ENCODE data around the gene HES6. TPM values are rescaled to one million over a fixed set of nuclear protein-coding genes. Genes with fewer than 3 reads are reported as not detected.
A peak's percentile ranks its signal among the peaks of the same experiment; 100 is the strongest.

The HES6 gene
- total RNA-seq, 1 donor from 2014 or later: 5.0 TPM

GRCh38 chr2:238241970-238242369 is 2.1 kb upstream of the HES6 start:
- Mint-ChIP-seq H3K9me3 (ENCODE audit: unreplicated experiment) (no peaks in the 10 kb centered on the region), H3K36me3 (ENCODE audit: low read depth, unreplicated experiment) (peaks cover 14% of the 10 kb centered on the region), H3K4me3 (ENCODE audit: unreplicated experiment) (no peak overlapping the region), H3K27me3 (ENCODE audit: unreplicated experiment) (peaks cover 22% of the 10 kb centered on the region), H3K27ac (ENCODE audit: unreplicated experiment) (peak overlapping the region; percentile 14), H3K4me1 (ENCODE audit: unreplicated experiment) (peaks cover 11% of the 10 kb centered on the region)
- TF ChIP-seq CTCF (IDR thresholded peaks at IDR 0.05; ENCODE audit: unreplicated experiment): no peak
- DNase-seq (ENCODE audit: low spot score): no peak

GRCh38 chr2:238240757-238241711 is 1.2 kb upstream of the HES6 start:
- H3K36me3 Mint-ChIP-seq (ENCODE audit: low read depth, unreplicated experiment): peaks cover 12% of the 10 kb centered on the region
- TF ChIP-seq CTCF (IDR thresholded peaks at IDR 0.05; ENCODE audit: unreplicated experiment): no peak
- no peaks in the 10 kb centered on the region for H3K9me3 Mint-ChIP-seq (ENCODE audit: unreplicated experiment)
- peaks cover 11% of the 10 kb centered on the region for H3K4me1 Mint-ChIP-seq (ENCODE audit: unreplicated experiment)
- peaks cover 24% of the 10 kb centered on the region for H3K27me3 Mint-ChIP-seq (ENCODE audit: unreplicated experiment)
- peak; percentile 52 for DNase-seq (ENCODE audit: low spot score)
- no peak overlapping the region for H3K27ac Mint-ChIP-seq (ENCODE audit: unreplicated experiment)
- H3K4me3 Mint-ChIP-seq (ENCODE audit: unreplicated experiment): no peak overlapping the region

GRCh38 chr2:238239543-238239862 is 335 bp downstream of the HES6 start:
- TF ChIP-seq CTCF (IDR thresholded peaks at IDR 0.05; ENCODE audit: unreplicated experiment): no peak
- H3K36me3 Mint-ChIP-seq (ENCODE audit: low read depth, unreplicated experiment): peaks cover 12% of the 10 kb centered on the region
- peak; percentile 38 for DNase-seq (ENCODE audit: low spot score)
- H3K9me3 Mint-ChIP-seq (ENCODE audit: unreplicated experiment): no peaks in the 10 kb centered on the region
- H3K4me1 Mint-ChIP-seq (ENCODE audit: unreplicated experiment): peaks cover 11% of the 10 kb centered on the region
- no peak overlapping the region for H3K4me3 Mint-ChIP-seq (ENCODE audit: unreplicated experiment)
- H3K27me3 Mint-ChIP-seq (ENCODE audit: unreplicated experiment): peaks cover 31% of the 10 kb centered on the region
- no peak overlapping the region for H3K27ac Mint-ChIP-seq (ENCODE audit: unreplicated experiment)

- no peak overlapping the region for H3K27ac Mint-ChIP-seq (ENCODE audit: unreplicated experiment)
- H3K4me3 Mint-ChIP-seq (ENCODE audit: unreplicated experiment): no peak overlapping the region
- no peak for DNase-seq (ENCODE audit: low spot score)
- H3K36me3 Mint-ChIP-seq (ENCODE audit: low read depth, unreplicated experiment): peaks cover 12% of the 10 kb centered on the region
- H3K9me3 Mint-ChIP-seq (ENCODE audit: unreplicated experiment): no peaks in the 10 kb centered on the region
- peaks cover 11% of the 10 kb centered on the region for H3K4me1 Mint-ChIP-seq (ENCODE audit: unreplicated experiment)
- peaks cover 31% of the 10 kb centered on the region for H3K27me3 Mint-ChIP-seq (ENCODE audit: unreplicated experiment)
- TF ChIP-seq CTCF (IDR thresholded peaks at IDR 0.05; ENCODE audit: unreplicated experiment): no peak
These were observed 884 bp downstream of the HES6 start for GRCh38 chr2:238238766-238239542.
